IMR-90 (cell line): Measurements from ENCODE around the gene ANO10. TPM values are rescaled to one million over a fixed set of nuclear protein-coding genes. Genes with fewer than 3 reads are reported as not detected.

Experiments used
- ATAC-seq: fragments of 200-7000 bp; cut with Tn5 transposase; 2 replicates; pipeline ENCODE4 v1.9.1; 2020; ENCODE audit warnings: low read depth, mild to moderate bottlenecking, moderate library complexity
- BruUV-seq: library from RNA; stranded (reverse); fragments of 400-500 nt; replicated peaks from 2 replicates; lab custom pipeline; 2021; lab: Mats Ljungman, UMichigan
- CTCF ChIA-PET: fragments of 300-600 bp; formaldehyde crosslinking; extraction: SDS; loops from one replicate; lab custom pipeline; 2021; ENCODE audit warnings: antibody characterized with exemption; lab: Yijun Ruan, JAX
- POLR2A ChIA-PET: fragments of 300-600 bp; sonication (Branson Sonifier 250); formaldehyde crosslinking; loops from one replicate; lab custom pipeline; 2022; ENCODE audit warnings: antibody characterized with exemption; ENCODE audit not compliant: unreplicated experiment; lab: Charles Lee
- DNase-seq: peaks from one replicate; pipeline ENCODE4 v3.0.0; 2013
- H2AFZ ChIP-seq: replicated peaks from 2 replicates; pipeline ENCODE3; 2013; ENCODE audit warnings: low read length, mild to moderate bottlenecking; ENCODE audit not compliant: poor library complexity
- H2AK5ac ChIP-seq: 2 replicates; pipeline ENCODE4 v1.6.1; 2013; ENCODE audit warnings: low read depth, low read length, inconsistent platforms
- H2AK9ac ChIP-seq: replicated peaks from 2 replicates; pipeline ENCODE3; 2013; ENCODE audit warnings: mild to moderate bottlenecking, low read depth, low read length, moderate library complexity; ENCODE audit not compliant: poor library complexity
- H2BK120ac ChIP-seq: 2 replicates; pipeline ENCODE4 v1.6.1; 2013; ENCODE audit warnings: low read depth, low read length, inconsistent platforms
- H2BK15ac ChIP-seq: 3 replicates; pipeline ENCODE4 v1.6.1; 2013; ENCODE audit warnings: low read depth, low read length, inconsistent platforms
- H2BK20ac ChIP-seq: 2 replicates; pipeline ENCODE4 v1.6.1; 2013; ENCODE audit warnings: low read depth, mild to moderate bottlenecking, inconsistent platforms, low read length, moderate library complexity
- H2BK5ac ChIP-seq: 2 replicates; pipeline ENCODE4 v1.6.1; 2013; ENCODE audit warnings: mild to moderate bottlenecking, low read depth, low read length, inconsistent platforms; ENCODE audit not compliant: poor library complexity, severe bottlenecking
- H3K14ac ChIP-seq: replicated peaks from 2 replicates; pipeline ENCODE4 v1.6.1; 2013; ENCODE audit warnings: low read depth, low read length, inconsistent platforms
- H3K18ac ChIP-seq: 2 replicates; pipeline ENCODE4 v1.6.1; 2013; ENCODE audit warnings: low read depth, low read length, control low read depth
- H3K23ac ChIP-seq: 2 replicates; pipeline ENCODE4 v1.6.1; 2013; ENCODE audit warnings: low read depth, low read length, inconsistent platforms
- H3K27ac ChIP-seq: 2 replicates; pipeline ENCODE4 v1.5.1; 2013; ENCODE audit warnings: mild to moderate bottlenecking, control low read depth, low read length; ENCODE audit not compliant: insufficient read depth
- H3K27me3 ChIP-seq: 2 replicates; pipeline ENCODE4 v1.6.1; 2013; ENCODE audit warnings: low read length; ENCODE audit not compliant: control insufficient read depth, insufficient read depth
- H3K36me3 ChIP-seq: 2 replicates; pipeline ENCODE4 v1.6.1; 2013; ENCODE audit warnings: low read length, mixed read lengths; ENCODE audit not compliant: control insufficient read depth, insufficient read depth
- H3K4ac ChIP-seq: 2 replicates; pipeline ENCODE4 v1.6.1; 2013; ENCODE audit warnings: low read depth, low read length, inconsistent platforms
- H3K4me1 ChIP-seq: 2 replicates; pipeline ENCODE4 v1.6.1; 2013; ENCODE audit warnings: low read length, mixed read lengths; ENCODE audit not compliant: control insufficient read depth, insufficient read depth
- H3K4me2 ChIP-seq: 2 replicates; pipeline ENCODE4 v1.6.1; 2013; ENCODE audit warnings: low read depth, mild to moderate bottlenecking, control low read depth, low read length, moderate library complexity
- H3K4me3 ChIP-seq: 2 replicates; pipeline ENCODE4 v1.5.1; 2013; ENCODE audit warnings: low read depth, mild to moderate bottlenecking, control low read depth, low read length, moderate library complexity; ENCODE audit not compliant: insufficient read depth
- H3K56ac ChIP-seq: 2 replicates; pipeline ENCODE4 v1.6.1; 2013; ENCODE audit warnings: low read length, inconsistent platforms; ENCODE audit not compliant: insufficient read depth; ENCODE audit errors: extremely low read depth
- H3K79me1 ChIP-seq, 2 experiments: 2 replicates each; pipeline ENCODE4 v1.6.1; 2013; ENCODE audit warnings: low read length in 2 of 2, inconsistent platforms in 1 of 2, low read depth in 1 of 2
- H3K9ac ChIP-seq: 2 replicates; pipeline ENCODE4 v1.6.1; 2013; ENCODE audit warnings: low read depth, low read length, control low read depth
- H3K9me1 ChIP-seq: 2 replicates; pipeline ENCODE4 v1.6.1; 2013; ENCODE audit warnings: low read length, inconsistent platforms; ENCODE audit not compliant: insufficient read depth
- H3K9me3 ChIP-seq: 2 replicates; pipeline ENCODE4 v1.6.1; 2013; ENCODE audit warnings: low read length; ENCODE audit not compliant: control insufficient read depth, insufficient read depth
- H4K20me1 ChIP-seq: 2 replicates; pipeline ENCODE4 v1.6.1; 2013; ENCODE audit warnings: low read length, inconsistent platforms; ENCODE audit not compliant: insufficient read depth
- H4K5ac ChIP-seq: 2 replicates; pipeline ENCODE4 v1.6.1; 2013; ENCODE audit warnings: mild to moderate bottlenecking, low read depth, low read length, control low read depth
- H4K8ac ChIP-seq, 2 experiments: 2 replicates each; pipeline ENCODE4 v1.6.1; 2013; ENCODE audit warnings: low read depth in 2 of 2, low read length in 2 of 2, control low read depth in 1 of 2, inconsistent platforms in 1 of 2
- H4K91ac ChIP-seq: 2 replicates; pipeline ENCODE4 v1.6.1; 2013; ENCODE audit warnings: low read depth, low read length, inconsistent platforms; ENCODE audit not compliant: insufficient read depth
- CHD1 ChIP-seq: IDR thresholded peaks from 2 replicates; pipeline ENCODE4 v1.6.1; 2012; ENCODE audit warnings: low read depth, low read length, improper control_type of control experiment
- MAZ ChIP-seq: IDR thresholded peaks from 2 replicates; pipeline ENCODE4 v1.6.1; 2012; ENCODE audit warnings: low read depth, mild to moderate bottlenecking, low read length, improper control_type of control experiment, moderate library complexity, borderline replicate concordance
- WGBS, 2 experiments: methylation state at CpG; one replicate each; pipeline versions ENCODE4 v1.1.5 to v1.1.7; 2013; ENCODE audit warnings: missing lambda C conversion rate in 2 of 2; ENCODE audit not compliant: insufficient read length in 1 of 2; ENCODE audit errors: extremely low coverage in 2 of 2; 5-methylcytosine and 5-hydroxymethylcytosine counted together
- dilution Hi-C: fragments of 300-500 bp; cut with HindIII; formaldehyde crosslinking; loops from one replicate; pipeline ENCODE4 v1.14.3; 2018; ENCODE audit warnings: low sequenced_read_pairs; ENCODE audit not compliant: unreplicated experiment
- in situ Hi-C: fragments of 300-500 bp; cut with MboI; formaldehyde crosslinking; loops from 3 replicates; pipeline ENCODE4 v1.14.3; 2019; ENCODE audit warnings: low sequenced_read_pairs, inconsistent platforms, mixed read lengths
- intact Hi-C: fragments of 100-400 bp; cut with micrococcal nuclease; formaldehyde crosslinking; loops from 2 replicates; pipeline ENCODE4 v1.10.0; 2022
- polyA plus RNA-seq, 3 experiments: library from polyadenylated mRNA; depleted of rRNA; stranded (reverse); fragments of >200 nt; gene quantifications; 2 replicates each; pipeline ENCODE4 v1.2.3, GENCODE V29; 2012; ENCODE audit warnings: low replicate concordance in 1 of 3
- total RNA-seq: library from RNA; depleted of rRNA; stranded (reverse); fragments of >200 nt; gene quantifications from 2 replicates; pipeline ENCODE4 v1.2.3, GENCODE V29; 2012

Gene ANO10
- total and polyA plus RNA-seq, 2 of the 4 experiments (the other 2 are of a cell fraction) = 28.5 to 41.6 TPM

GRCh38 chr3:43379343-43379742 lies 242.5 kb downstream of the ANO10 start:
- 67% methylated on average over 1 of the region's 3 CpGs; no CpG with 5 or more reads in 1 of the 2 experiments for WGBS, 2 experiments
- no peak overlapping the region for H2BK20ac ChIP-seq

More at GRCh38 chr3:43379343-43379742, 242.5 kb downstream of the ANO10 start:
- peak overlapping the region; percentile 74; the same call in 1 of the 2 replicates for H3K27ac ChIP-seq
- H3K18ac ChIP-seq = 0 out of 2 replicates have a peak overlapping the region, but pooled peaks have one; percentile 72
- H3K14ac ChIP-seq = peak overlapping the region; percentile 69; the same call in 1 of the 2 replicates
- H3K4me1 ChIP-seq = peaks cover 10% of the 10 kb centered on the region
- H3K9ac ChIP-seq = peak overlapping the region; percentile 46; the same call in 1 of the 2 replicates
- no peak overlapping the region for H2AK9ac ChIP-seq
- H2BK120ac ChIP-seq = peak overlapping the region; percentile 37; the same call in 1 of the 2 replicates
- ATAC-seq = peak; percentile 89
- intact Hi-C loops (no loop called here), dilution Hi-C loops (no loop called here), in situ Hi-C loops (no loop called here)
- H2AFZ ChIP-seq = no peak overlapping the region
- H3K56ac ChIP-seq = no peak overlapping the region
- no peak overlapping the region for H3K4me3 ChIP-seq
- H3K9me3 ChIP-seq = no peaks in the 10 kb centered on the region
- ChIA-PET CTCF (interaction anchor here (0.6 to 1.5 kb wide), 2 partner anchors 24 to 179 kb away, joined by 3 read pairs; no protein-coding TSS in a partner anchor), POLR2A (no interaction called here)
- no peaks in the 10 kb centered on the region; the same call in 1 of the 2 replicates for H3K36me3 ChIP-seq
- peak overlapping the region; percentile 83 for H3K4me2 ChIP-seq
- H3K9me1 ChIP-seq = 0 out of 2 replicates have a peak, but pooled peaks cover 3% of the 10 kb centered on the region
- no peaks in the 10 kb centered on the region for H4K20me1 ChIP-seq
- H4K5ac ChIP-seq = 0 out of 2 replicates have a peak overlapping the region, but pooled peaks have one; percentile 75
- H3K4ac ChIP-seq = peak overlapping the region; percentile 45; the same call in 1 of the 2 replicates
- no TSS peak for BruUV-seq
- H3K27me3 ChIP-seq = no peaks in the 10 kb centered on the region
- H2BK5ac ChIP-seq = peak overlapping the region; percentile 88
- H3K79me1 ChIP-seq = peaks cover 3 to 11% of the 10 kb centered on the region in 2 experiments; a peak in 3 of 4 replicates
- peak overlapping the region in 1 of 2 experiments; percentile 75; a peak in 2 of 4 replicates for H4K8ac ChIP-seq
- no peak overlapping the region; the same call in 1 of the 2 replicates for H4K91ac ChIP-seq
- no peak overlapping the region for H3K23ac ChIP-seq
- TF ChIP-seq MAZ = peak; percentile 33; the same call in 1 of the 2 replicates
- TF ChIP-seq CHD1 = no peak
- H2BK15ac ChIP-seq = 0 out of 3 replicates have a peak overlapping the region, but pooled peaks have one; percentile 7
- DNase-seq = peak; percentile 82
- no peak overlapping the region for H2AK5ac ChIP-seq
